NCI-H128 (cell line): Measurements from ENCODE around the gene SNX8.
"Not testable (repeated sequence)": the region's sequence is repeated elsewhere in the genome, so short reads cannot be mapped to it uniquely, and the experiment has no call there.

ENCODE experiments used
- DNase-seq: peaks from one replicate; lab custom pipeline; 2025; ENCODE audit not compliant: unreplicated experiment; lab: John Stamatoyannopoulos, UW

The SNX8 gene

GRCh38 chr7:2326951-2327350 is 12.7 kb upstream of the SNX8 start:
- no peak for DNase-seq

- no peak for DNase-seq
These were observed 10.9 kb upstream of the SNX8 start for GRCh38 chr7:2325162-2325561.

GRCh38 chr7:2321020-2321419 is 6.8 kb upstream of the SNX8 start:
- DNase-seq = no peak

GRCh38 chr7:2317556-2318293 is 3.5 kb upstream of the SNX8 start:
- no peak for DNase-seq

DNA sequence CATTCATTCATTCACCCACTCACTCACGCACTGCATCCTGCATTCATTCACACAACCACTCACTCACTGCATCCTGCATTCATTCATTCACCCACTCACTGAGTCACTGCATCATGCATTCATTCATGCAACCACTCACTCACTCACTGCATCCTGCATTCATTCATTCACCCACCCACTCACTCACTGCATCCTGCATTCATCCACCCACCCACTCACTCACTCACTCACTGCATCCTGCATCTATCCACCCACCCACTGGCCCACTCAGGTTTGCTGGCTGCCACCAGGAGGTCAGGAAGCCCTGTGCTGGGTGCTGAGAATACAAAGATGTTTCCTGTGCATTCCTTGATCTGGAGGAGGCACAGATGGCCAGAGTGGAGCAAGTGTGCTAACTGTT is 2.3 kb upstream of the SNX8 start:
- no peak for DNase-seq

DNA sequence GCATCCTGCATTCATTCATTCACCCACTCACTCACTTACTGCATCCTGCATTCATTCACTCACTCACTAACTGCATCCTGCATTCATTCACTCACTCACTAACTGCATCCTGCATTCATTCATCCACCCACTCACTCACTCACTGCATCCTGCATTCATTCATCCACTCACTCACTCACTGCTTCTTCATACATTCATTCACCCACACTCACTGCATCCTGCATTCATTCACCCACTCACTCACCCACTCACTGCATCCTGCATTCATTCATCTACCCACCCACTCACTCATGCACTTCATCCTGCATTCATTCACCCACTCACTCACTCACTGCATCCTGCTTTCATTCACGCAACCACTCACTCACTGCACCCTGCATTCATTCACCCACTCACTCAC is 1.5 kb upstream of the SNX8 start:
- no peak for DNase-seq

GRCh38 chr7:2314956-2315530 is 802 bp upstream of the SNX8 start:
- DNase-seq = not testable (repeated sequence)

DNA sequence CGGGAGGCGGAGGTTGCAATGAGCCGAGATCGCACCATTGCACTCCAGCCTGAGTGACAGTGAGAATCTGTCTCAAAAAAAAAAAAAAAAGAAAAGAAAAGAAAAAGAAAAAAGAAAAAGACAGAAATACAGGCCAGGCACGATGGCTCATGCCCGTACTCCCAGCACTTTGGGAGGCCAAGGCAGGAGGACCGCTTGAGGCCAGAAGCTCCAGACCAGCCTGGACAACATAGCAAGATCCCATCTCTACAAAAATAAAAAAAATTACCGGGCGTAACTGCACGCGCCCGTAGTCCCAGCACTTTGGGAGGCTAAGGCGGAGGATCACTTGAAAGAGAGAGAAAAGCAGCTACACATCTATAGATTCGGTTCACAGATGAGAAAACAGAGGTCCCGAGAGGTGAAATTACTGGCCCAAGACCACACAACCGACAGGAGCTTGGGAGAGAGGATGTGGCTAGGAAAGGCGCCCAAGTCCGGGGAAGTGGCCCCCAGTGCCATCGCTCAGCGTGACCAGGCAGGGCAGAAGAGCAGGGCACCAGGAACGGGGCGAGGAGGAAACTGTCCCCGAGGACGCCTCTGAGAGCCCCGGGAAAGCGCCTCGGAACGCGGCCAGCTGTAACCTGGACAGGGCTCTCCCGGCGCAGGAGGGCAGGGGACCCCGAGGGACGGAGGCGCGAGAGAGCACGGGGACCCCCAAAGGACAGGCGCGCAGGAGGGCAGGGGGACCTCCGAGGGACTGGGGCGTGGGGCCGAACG is 612 bp downstream of the SNX8 start:
- no peak for DNase-seq

DNA sequence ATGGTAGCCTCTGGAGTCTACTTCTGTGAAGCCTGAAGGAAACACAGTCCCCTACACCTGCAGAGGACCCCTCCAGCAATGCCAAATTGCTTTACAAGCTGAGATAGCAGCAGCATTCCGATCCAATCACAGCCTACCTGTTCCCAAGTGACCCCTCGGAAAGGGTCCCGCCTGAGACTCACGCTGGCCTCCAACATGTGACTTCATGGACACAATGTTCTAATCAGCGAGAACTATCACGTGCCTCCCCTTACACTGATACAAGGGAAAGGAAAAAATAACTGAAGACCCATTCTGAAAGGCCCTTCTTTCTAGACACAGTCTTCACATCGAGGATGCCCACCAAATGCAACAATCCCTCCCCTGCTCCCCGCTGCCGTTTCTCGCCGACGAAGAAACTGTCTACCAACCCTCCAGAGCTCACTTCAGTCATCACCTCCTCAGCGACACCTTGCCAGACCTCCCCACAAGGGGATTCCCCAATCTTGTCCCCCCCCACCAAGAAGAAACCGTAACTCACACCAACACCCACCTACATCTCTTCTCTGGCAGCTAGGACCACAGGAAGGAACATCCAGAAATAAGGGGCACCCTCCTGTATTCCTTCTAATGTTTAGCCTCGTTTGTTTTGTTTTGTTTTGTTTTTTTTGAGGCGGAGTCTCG is 1.8 kb downstream of the SNX8 start:
- DNase-seq = no peak

- no peak for DNase-seq
These were observed 4.3 kb downstream of the SNX8 start for GRCh38 chr7:2309889-2310331.

DNA sequence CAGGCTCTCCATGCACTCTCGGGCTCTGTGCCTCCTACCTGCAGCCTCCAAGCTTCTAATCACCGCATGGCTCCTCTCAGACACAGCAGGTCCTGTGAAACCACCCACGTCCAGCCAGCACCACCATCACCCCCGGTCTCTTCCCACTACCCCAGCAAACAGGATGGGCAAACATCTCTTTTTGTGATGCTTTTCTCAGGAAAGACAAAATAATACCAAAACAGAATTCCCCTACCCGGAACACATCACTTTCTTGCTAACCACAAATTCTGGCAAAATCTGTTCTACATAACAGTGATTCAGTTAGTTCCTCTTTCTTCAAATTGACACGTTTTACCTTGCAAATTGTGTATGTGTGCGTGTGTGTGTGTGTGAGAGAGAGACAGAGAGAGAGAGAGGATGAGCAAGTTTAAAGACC is 6.5 kb downstream of the SNX8 start:
- no peak for DNase-seq

DNA sequence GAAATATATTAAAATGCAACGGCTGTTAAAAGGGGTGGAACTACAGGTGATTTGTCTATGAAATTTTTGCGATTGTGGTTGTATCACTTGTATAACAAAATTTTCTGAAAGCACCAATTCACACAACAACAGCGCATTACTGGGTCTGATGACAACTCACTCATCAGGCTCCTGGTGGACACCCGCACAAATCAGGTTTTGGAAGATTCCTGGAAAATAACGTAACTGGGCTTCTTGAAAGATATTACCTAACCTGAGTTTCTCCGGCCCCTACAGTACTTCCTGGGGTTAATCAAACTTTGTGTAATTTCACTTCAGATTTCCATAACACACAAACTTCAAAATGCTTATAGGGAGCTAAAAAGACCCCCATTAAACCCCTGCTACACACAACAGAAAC is 7.6 kb downstream of the SNX8 start:
- DNase-seq = no peak

DNA sequence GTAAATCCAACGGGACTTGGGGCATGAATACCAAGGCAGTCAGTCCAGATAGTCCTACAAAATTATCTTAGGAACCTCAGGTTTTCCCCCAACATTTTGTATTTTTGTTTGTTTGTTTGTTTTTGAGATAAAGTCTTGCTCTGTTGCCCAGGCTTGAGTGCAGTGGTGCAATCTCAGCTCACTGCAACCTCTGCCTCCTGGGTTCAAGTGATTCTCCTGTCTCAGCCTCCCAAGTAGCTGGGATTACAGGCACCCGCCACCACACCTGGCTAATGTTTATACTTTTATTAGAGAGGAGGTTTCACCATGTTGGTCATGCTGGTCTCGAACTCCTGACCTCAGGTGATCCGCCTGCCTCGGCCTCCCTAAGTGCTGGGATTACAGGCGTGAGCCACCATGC is 9.0 kb downstream of the SNX8 start:
- DNase-seq = not testable (repeated sequence)

DNA sequence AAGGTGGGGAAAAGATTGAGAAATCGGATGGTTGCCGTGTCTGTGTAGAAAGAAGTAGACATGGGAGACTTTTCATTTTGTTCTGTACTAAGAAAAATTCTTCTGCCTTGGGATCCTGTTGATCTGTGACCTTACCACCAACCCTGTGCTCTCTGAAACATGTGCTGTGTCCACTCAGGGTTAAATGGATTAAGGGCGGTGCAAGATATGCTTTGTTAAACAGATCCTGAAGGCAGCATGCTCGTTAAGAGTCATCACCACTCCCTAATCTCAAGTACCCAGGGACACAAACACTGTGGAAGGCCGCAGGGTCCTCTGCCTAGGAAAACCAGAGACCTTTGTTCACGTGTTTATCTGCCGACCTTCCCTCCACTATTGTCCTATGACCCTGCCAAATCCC is 10.7 kb downstream of the SNX8 start:
- DNase-seq = not testable (repeated sequence)

DNA sequence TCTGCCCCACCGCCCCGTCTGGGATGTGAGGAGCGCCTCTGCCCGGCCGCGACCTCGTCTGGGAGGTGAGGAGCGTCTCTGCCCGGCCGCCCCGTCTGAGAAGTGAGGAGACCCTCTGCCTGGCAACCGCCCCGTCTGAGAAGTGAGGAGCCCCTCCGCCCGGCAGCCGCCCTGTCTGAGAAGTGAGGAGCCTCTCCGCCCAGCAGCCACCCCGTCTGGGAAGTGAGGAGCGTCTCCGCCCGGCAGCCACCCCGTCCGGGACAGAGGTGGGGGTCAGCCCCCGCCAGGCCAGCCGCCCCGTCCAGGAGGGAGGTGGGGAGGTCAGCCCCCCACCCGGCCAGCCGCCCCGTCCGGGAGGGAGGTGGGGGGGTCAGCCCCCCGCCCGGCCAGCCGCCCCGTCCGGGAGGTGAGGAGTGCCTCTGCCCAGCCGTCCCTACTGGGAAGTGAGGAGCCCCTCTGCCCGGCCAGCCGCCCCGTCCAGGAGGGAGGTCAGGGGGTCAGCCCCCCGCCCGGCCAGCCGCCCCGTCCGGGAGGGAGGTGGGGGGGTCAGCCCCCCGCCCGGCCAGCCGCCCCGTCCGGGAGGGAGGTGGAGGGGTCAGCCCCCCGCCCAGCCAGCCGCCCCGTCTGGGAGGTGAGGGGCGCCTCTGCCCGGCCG is 11.4 kb downstream of the SNX8 start:
- not testable (repeated sequence) for DNase-seq

DNA sequence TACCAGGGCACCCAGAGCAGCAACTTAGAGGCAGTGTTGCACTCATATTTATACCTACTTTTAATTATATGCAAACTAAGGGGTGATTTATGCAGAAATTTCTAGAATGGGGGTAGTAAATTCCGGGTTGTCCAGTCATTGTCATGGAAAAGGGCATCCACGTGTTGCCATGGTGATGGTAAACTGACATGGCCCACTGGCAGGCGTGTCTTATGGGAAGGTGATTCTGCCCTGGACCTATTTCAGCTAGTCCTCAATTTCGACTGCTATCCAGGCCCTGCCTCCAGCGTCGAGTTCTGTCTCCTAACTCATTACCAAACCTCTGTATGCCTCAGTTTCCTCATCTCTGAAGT is 12.8 kb downstream of the SNX8 start:
- no peak for DNase-seq

DNA sequence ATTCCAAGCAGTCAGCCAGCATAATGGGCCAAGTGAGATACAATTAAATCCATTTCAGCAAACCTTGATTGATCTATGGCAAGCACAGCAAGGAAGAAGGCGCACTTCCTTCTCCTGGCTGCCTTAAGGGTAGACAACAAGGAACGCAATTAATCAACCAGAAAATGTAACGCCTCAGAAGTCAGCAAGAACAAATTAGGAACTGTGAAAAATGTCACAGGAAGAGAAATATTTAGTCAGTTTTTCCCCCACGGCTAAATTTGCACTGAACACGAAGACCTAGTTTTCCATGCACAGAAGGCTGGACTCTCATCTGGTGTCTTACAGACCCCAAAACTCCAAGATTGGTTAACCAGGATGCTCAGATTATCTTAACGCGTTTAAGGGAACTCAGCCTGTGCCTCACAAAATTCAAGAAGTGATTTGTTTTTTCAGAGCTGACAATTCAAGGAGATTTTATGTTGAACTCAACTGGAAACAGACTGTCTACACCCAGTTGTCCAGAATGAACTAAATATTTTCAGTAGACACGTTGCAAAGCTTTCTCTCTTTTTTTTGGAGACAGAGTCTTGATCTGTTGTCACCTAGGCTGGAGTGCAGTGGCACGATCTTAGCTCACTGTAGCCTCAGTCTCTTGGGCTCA is 14.2 kb downstream of the SNX8 start:
- DNase-seq = no peak

DNA sequence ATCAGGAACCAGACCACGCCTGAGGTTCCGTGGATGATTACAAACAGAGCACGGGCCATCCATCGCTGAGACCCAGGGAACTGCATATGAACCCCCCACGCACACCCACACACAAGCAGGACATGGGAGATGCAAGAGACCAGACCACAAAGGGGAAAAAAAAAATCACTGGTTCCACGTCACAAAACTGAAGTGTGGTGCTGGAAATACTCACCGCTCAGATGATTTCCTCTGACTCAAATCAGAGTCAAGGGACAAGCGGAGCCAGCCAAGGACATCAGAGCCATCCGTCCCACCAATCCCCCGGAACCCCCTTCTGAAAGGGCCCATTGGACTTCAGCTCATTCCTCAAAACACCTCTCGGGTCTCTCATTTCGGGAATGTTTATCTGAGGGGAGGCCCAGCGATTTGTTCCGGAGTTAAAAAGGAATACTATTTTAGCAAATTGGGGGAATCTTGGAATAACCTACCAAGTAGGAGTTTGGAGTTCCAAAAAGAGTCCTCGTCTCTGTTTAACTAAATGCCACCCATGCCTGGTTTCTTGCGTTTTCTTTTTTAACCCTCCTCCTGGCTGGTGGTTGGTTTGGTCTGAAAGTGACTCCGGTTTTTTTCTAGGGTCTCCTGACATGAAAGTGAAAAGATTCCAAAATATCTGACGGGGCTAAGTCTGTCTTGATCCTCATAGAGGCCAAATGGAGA is 15.0 kb downstream of the SNX8 start:
- no peak for DNase-seq

GRCh38 chr7:2296832-2297231 is 17.4 kb downstream of the SNX8 start:
- DNase-seq = no peak

- no peak for DNase-seq
These were observed 18.2 kb downstream of the SNX8 start for GRCh38 chr7:2295936-2296620.
